ENCODE measurements around the gene COMMD8. TPM values are rescaled to one million over a fixed set of nuclear protein-coding genes. Genes with fewer than 3 reads are reported as not detected.

The COMMD8 gene
- total and polyA plus RNA-seq, 10 of the 15 experiments (the other 5 are each of a cell fraction or from before 2014, with no cell fraction given), result 27.6 to 156 (median 48.4) TPM

GRCh38 chr4:47499700-47500099 lies 36.2 kb upstream of the COMMD8 start (continued):
- TF ChIP-seq, protein P1, sequence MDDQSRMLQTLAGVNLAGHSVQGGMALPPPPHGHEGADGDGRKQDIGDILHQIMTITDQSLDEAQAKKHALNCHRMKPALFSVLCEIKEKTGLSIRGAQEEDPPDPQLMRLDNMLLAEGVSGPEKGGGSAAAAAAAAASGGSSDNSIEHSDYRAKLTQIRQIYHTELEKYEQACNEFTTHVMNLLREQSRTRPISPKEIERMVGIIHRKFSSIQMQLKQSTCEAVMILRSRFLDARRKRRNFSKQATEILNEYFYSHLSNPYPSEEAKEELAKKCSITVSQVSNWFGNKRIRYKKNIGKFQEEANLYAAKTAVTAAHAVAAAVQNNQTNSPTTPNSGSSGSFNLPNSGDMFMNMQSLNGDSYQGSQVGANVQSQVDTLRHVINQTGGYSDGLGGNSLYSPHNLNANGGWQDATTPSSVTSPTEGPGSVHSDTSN (IDR thresholded peaks at IDR 0.05; ENCODE audit: insufficient replicate concordance, low read depth, low read length), result no peak
- TF ChIP-seq RUNX3 (IDR thresholded peaks at IDR 0.05; ENCODE audit: low read length) (no peak), BHLHE40 (IDR thresholded peaks at IDR 0.05; ENCODE audit: borderline replicate concordance in 1 of 2, low read depth in 2 of 2, low read length in 1 of 2) (no peak), ZBED1 (IDR thresholded peaks at IDR 0.05; ENCODE audit: borderline replicate concordance) (no peak)

- POLR2A ChIA-PET, result interaction anchor here (1.5 to 5.3 kb wide), 5 partner anchors 10 to 34 kb away, joined by 6 to 43 read pairs (median 9); partner anchors contain the start of gene ATP10D
- Histone ChIP-seq H3K4me1 (ENCODE audit: control insufficient read depth, insufficient read depth, low read length) (peaks cover 28% of the 10 kb centered on the region), H3K36me3 (ENCODE audit: control insufficient read depth in 2 of 2, insufficient read depth in 2 of 2, low read length in 1 of 2) (no peaks in the 10 kb centered on the region), H3K79me2 (ENCODE audit: control insufficient read depth, insufficient read depth, low read length) (peaks cover 12% of the 10 kb centered on the region), H4K20me1 (ENCODE audit: control insufficient read depth, insufficient read depth) (no peaks in the 10 kb centered on the region), H3K27ac (ENCODE audit: control insufficient read depth, insufficient read depth) (peak overlapping the region; percentile 80), H3K27me3 (replicated peaks in 1 of 2; ENCODE audit: control insufficient read depth in 2 of 2, insufficient read depth in 2 of 2, low read length in 1 of 2) (no peaks in the 10 kb centered on the region), H3K9ac (ENCODE audit: control insufficient read depth, insufficient read depth, low read length) (peak overlapping the region; percentile 21; the same call in 1 of the 2 replicates), H2AFZ (ENCODE audit: control insufficient read depth, low read depth, low read length) (peak overlapping the region; percentile 51), H3K4me3 (peak overlapping the region; percentile 26), H3K4me2 (ENCODE audit: control insufficient read depth, insufficient read depth) (peak overlapping the region; percentile 96), H3K9me3 (replicated peaks; ENCODE audit: control insufficient read depth, insufficient read depth, low read length) (no peaks in the 10 kb centered on the region; the same call in 1 of the 3 replicates)
- DNase-seq (ENCODE audit: low read depth, low spot score), result no peak
- RAD21 ChIA-PET (ENCODE audit: unreplicated experiment), result interaction anchor here (1.0 to 5.5 kb wide), 7 partner anchors 9 to 36 kb away, joined by 3 to 99 read pairs (median 17); partner anchors contain the start of genes ATP10D and COMMD8
- FAIRE-seq, result peak; percentile 47
- 0% methylated on average over 6 of the region's 6 CpGs for WGBS (ENCODE audit: insufficient coverage, insufficient replicate concordance, low lambda C conversion rate, missing lambda C conversion rate)
- intact Hi-C loops (cut with micrococcal nuclease; ENCODE audit: unreplicated experiment) (loop anchor here (10.0 kb wide), 2 partner anchors 416 to 536 kb away; partner anchors contain the start of gene NFXL1), in situ Hi-C loops (cut with MboI) (no loop called here)
- CTCF ChIA-PET, result interaction anchor here (1.0 to 10.3 kb wide), 5 partner anchors 10 to 65 kb away, joined by 3 to 124 read pairs (median 8); partner anchors contain the start of genes ATP10D and COMMD8
- no TSS peak for BruUV-seq (replicated peaks)
- peak; percentile 60 for ATAC-seq
- SMC1A ChIA-PET (ENCODE audit: uncharacterized antibody, unreplicated experiment), result interaction anchor here (0.6 to 11.1 kb wide), 8 partner anchors 10 to 1276 kb away, joined by 3 to 239 read pairs (median 20); partner anchors contain the start of genes ATP10D and COMMD8
- TF ChIP-seq CREB1 (IDR thresholded peaks at IDR 0.05; ENCODE audit: low read depth) (0 out of 2 replicates have a peak, but pooled peaks have one; percentile 9), MEF2B (IDR thresholded peaks at IDR 0.05; ENCODE audit: partially characterized antibody, poor library complexity, severe bottlenecking) (peak; percentile 69), SIX5 (IDR thresholded peaks at IDR 0.05; ENCODE audit: low read depth, low read length, severe bottlenecking) (no peak), EED (IDR thresholded peaks at IDR 0.05; ENCODE audit: low read depth) (peak; percentile 52; the same call in 1 of the 2 replicates), RUNX3 (IDR thresholded peaks at IDR 0.05; ENCODE audit: low read length) (peak; percentile 84), MTA2 (IDR thresholded peaks at IDR 0.05; ENCODE audit: low read depth) (peak; percentile 81), JUNB (IDR thresholded peaks at IDR 0.05) (peak; percentile 39; the same call in 1 of the 2 replicates), ZNF274 (IDR thresholded peaks at IDR 0.05; ENCODE audit: insufficient read depth, insufficient read length) (no peak), DPF2 (IDR thresholded peaks at IDR 0.05) (0 out of 2 replicates have a peak, but pooled peaks have one; percentile 17), BCLAF1 (IDR thresholded peaks at IDR 0.05) (no peak), IKZF1 (conservative IDR thresholded peaks at IDR 0.05) (peak; percentile 55)
- TF ChIP-seq, protein P2, sequence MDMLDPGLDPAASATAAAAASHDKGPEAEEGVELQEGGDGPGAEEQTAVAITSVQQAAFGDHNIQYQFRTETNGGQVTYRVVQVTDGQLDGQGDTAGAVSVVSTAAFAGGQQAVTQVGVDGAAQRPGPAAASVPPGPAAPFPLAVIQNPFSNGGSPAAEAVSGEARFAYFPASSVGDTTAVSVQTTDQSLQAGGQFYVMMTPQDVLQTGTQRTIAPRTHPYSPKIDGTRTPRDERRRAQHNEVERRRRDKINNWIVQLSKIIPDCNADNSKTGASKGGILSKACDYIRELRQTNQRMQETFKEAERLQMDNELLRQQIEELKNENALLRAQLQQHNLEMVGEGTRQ (IDR thresholded peaks at IDR 0.05; ENCODE audit: borderline replicate concordance, low read depth, low read length), result no peak
These were observed 35.4 kb upstream of the COMMD8 start for GRCh38 chr4:47498899-47499298.
